GM18520 (cell line): ENCODE results near the gene PAEP.

Experiments used
- ATAC-seq: cut with Tn5 transposase; IDR thresholded peaks from one replicate; pipeline ENCODE4 v1.9.1; 2021; ENCODE audit not compliant: unreplicated experiment

Gene PAEP

DNA sequence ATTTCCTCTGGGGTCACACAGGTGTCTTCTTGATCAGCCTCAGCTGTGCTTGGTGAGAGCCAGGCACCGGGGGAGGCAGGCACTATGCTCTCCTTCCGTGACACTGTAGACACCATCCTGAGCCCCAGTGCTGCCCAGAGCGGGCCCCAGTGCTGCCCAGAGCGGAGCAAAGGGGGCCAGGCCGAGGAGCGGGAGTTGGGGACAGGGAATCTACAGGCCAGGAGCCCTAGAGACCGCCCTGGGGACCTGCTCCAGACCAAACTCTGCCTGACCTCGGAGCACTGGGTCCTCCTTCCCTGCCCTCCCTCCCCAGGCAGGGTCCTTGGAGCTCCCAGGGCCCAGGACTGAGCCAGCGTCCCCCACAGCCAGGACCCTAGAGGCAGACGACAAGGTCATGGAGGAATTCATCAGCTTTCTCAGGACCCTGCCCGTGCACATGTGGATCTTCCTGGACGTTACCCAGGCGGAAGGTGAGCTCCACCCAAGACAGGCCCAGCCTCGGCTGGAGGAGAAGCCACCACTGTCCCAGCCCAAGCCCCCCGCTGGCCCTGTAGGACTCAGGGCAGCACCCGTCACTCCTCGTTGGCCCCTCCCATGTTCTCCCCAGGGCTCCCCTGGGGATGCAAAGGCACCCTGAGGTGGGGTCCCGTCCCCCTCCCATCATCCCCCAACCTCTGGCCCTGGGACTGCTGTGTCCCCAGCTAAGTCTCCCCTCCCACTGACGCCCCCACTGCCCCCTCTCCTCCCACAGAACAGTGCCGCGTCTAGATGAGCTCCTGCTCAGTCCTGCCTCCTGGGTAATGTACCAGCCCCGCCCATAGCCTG is 30.2 kb downstream of the PAEP start:
- no peak for ATAC-seq

DNA sequence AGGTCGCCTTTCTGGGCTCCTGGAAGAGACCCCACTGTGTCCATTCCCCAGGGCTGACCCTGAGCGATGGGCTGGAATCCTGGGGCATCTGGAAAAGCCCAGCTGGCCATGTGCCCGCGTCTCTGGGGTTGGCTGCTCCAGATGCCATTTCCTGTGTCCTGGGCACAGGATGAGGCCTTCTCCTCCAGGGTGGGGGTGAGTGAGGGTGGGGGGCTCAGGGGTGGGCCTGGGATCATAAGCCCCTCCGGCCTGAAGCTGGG is 30.7 kb downstream of the PAEP start:
- no peak for ATAC-seq

DNA sequence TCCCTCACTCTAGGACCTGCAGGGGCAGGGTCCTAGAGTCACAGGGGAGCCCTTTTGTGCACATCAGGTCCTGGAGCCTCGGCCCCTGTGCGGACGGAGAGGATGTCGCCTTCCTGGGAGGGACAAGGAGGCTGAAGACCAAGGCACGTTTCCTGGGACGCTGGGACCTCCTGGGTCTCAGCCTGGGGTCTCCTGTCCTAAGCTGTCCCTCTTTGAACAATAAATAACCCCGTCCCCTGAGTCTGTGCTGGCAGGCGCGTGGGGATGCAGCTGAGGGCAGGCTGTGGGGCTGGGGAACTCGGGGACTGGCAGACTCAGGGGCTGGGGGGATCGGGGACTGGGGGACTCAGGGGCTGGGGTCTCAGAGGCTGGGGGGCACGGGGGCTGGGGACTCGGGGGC is 31.1 kb downstream of the PAEP start:
- no peak for ATAC-seq

DNA sequence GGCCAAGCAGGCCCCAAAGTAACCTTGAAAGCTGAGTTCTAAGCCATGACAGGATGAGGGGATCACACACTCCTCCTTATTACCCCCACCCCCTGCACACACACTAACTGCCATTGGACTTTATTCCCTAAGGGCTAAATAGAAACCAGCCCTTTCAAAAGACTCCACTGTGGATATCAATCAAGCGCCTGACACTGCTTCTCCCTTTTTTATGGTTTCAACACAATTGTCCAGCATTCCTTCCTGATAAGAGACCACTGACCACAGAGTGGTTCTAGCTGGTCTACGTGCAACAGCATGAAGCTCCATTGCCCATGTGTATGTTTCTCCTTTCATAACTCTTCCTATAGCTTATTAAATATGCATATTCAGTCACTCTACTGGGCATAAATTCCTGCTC is 34.7 kb downstream of the PAEP start:
- ATAC-seq = no peak

DNA sequence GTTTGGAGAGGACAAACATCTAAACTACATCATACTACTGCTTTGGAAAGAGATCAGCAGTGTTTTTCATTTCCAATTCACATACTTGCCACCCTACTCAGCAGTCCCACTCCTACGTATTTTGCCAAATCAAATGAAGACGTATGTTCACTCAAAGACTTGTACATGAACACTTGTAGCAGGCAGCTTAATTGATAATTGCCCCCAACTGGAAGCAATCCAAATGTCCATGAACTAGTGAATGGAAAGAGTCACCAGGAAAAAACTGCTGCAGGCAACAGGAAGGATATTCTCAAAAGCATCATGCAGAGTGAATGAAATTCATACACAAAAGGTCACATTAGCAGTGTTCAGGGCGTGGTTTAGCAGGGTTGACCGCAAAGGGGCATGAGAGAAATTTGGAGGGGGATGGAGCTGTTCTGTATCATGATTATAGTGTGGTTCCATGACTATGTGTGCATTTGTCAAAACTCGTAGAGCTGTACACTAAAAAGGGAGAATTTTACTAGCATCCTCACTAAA is 38.8 kb downstream of the PAEP start:
- ATAC-seq = no peak

DNA sequence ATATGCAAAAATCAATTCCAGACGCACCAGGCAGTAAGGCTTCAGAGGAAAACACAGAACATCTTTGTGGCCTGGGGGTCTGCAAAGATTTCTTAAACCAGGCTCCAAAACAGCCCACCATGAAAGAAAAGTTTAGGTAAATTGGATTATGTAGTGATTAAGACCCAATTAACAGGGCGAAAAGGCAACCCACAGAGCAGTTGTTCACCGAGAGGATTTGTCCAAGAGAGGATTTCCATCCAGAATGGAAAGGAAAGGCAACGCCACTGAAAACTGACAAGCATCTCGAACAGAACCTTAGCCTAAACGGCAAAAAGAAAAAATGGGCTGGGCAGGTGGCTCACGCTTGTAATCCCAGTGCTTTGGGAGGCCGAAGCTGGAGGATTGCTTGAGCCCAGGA is 40.4 kb downstream of the PAEP start:
- no peak for ATAC-seq

DNA sequence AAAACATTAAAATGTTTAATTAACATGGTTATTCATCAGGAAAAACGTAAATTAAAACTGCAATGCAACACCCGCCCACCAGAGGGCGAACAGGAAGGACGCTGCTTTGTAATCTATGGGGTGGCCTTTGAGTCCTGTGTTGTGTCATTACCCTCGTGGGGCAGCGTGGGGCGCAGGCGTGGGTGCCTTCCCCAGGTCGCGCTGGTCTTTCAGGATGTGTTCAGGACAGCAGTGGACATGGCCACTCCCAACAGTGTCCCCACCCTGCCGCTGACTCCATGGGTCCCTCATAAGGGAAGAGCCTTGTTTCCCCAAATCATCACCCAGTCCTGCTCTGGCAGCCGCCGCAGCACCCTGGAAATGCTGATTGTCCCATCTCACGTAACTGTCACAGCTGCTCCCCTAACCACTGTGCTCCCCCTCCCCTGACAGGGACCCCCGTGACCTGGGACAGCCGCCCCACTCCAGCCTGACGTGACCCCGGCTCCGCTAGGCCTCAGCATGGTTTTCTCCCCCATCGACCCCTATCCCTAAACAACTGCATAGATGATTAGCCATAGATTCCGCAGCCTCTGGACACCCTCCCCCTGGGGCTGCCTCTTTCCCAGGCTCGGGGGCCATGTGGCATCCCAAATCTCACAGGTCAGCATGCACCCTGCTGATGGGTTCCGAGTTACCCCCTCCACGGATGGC is 41.4 kb downstream of the PAEP start:
- ATAC-seq = no peak

DNA sequence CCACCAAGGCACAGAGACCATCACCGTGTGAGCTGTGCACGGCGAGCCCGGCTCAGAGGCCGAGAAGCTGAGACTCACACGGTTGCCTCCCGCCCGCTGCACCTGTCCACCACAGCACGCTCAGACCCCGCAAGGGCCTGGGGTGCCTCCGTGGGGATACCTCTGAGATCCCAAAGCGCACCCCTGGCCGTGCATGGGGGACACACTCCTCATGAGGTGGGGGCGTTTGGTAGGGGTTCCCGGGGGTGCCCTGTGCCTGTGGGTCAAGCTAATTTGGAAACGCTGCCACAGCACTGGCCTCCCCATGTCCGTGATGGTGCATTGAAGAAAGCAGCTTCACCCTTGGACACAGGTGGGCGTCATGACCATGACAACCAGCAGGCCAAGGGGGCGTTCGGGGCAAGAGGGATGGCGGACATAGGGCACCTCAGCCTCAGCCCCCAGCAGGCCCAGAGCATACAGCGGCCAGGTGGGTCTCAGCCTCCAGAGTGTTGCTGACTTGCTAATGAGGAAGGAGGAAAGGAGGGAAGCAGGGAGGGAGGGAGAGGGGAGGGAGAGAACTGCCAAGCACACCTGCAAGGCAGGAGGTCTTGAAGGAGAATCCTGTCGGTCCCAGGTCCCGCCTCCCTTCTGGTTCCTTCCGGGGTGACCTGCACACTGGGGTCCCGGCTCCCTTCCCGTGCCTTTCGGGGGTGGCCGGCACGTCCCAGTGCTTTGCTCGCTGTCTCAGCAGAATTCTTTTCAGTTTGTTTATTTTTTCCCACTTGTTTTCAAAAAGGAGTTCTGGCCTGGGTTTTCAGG is 43.1 kb downstream of the PAEP start:
- ATAC-seq = no peak

DNA sequence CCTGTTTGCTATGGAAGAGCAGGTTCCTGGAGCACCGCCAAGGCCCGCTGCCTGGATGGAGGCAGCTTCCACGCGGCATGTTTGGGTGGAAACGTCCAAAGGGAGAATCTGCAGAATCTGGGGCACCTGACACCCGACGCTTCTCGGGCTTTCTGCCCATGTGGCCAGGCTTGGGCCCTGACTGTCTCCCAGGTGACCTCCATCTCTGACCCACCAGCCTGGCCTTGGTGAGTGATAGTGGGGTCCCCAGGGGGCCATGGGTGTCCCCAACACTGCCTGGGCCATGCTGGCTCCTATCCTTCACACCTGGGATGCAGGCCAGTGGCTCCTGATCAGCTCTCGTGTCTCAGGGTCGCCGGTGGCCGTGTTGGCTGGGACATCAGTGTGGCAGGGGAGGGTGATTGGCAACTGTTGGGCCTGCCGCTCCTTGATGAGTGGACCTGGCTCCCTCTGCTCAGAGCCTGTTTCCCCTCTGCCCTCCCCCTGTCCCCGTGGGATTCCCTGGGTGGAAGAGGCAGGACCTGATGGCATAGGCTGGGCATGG is 43.8 kb downstream of the PAEP start:
- ATAC-seq = no peak

DNA sequence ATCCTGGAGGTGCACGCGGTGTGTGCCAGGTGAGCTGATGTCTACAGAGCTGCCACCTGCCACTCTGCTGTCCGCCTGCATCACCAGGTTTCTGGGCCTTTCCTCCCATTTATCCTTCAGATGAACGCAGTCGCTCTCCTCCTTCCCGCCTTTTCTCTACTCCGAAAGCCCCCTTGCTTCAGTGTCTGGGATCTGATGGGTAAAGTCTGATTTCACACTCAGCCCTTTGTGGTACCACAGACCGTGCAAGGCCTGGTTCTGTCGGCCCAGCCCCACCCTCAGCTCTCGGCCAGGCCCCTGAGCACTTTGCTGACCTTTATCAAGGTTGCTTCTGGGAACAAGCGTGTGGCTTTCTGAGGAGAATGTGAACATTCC is 45.3 kb downstream of the PAEP start:
- no peak for ATAC-seq

DNA sequence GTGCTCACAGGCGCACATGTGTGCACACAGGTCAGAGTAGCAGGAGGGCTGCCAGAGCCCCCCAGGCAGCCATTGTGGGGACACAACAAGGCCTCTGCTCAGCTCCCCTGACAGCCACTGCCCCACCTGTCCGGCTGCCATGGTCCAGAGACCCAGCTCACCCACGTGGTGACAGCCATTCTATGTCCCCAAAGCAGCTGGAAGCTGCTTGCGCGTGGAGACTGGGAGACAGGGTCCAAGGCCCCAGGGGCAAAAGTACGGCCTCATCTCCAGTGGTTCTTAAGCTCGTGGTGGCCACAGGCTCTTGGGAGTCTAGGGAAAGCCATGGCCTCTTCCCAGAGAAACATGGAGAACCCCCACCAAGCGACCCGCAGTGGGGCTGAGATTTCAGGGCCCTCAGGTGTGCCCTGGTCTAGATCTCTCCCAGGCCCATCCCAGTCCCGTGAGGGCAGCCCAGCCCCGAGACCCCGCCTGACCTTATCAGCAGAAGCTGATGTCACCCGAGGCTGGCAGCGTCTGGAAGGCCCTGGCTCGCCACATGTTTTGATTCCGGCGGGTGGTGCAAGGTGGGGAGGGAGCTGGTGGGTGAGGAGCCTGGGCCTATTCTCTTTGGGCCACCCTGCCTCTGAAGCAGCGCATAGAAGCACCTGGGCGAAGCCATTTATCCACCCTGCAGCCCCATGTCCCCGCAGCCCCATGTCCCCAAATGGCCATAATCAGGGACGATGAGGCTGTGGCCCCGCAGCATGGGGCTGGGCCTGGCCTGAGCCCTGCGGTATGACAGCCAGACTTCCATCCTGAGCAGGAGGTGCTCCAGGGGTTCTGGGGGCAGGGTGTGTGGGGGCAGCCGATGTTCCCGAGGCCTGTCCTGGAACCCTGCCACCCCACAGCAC is 46.1 kb downstream of the PAEP start:
- no peak for ATAC-seq

DNA sequence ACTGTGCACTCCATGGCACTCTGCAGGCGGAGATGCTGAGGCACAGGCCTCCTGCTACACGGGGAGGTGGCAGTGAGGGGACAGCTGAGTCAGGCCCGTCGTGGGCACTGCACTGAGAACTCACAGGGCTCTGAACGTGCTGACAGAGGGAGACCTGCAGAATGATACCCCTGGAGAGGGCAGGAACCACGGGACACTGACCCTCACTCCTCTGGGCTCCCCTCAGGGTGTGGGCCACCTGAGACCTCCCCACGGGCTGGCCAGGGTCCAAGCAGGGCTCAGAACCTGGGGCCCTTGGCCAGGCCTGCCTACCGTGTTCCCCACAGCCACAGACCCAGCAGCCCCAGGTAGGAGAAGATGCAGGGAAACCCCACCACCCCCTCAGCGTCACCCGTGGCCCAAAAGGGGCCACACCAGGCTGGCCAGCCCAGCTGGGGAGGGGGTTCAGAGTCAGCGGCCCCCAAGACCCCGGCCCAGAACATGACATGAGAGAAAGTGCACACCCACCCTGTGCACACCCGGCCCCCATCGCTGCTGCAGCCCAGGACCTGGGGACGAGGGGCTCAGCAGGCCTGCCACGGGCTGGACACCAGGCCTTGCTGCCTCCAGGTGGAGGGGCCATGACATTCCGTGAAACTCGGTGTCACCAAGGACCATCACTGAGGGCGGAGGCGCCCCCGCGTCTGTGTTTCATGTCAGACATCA is 46.9 kb downstream of the PAEP start:
- no peak for ATAC-seq

DNA sequence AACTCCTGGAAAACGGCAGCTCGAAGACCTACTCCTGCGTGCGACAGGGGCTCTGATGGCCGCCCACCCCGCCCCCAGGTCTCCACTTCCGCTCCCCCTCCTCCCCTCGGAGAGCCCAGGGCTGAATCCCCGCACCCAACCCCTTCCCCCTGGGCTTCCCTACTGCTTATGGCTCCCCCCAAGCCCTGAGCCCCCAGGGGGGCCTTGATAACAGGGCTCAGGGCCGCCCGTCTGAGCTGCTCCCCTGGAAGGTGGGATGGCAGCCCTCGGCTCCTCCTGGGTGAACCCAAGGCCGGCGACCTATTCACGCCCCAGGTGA is 47.4 kb downstream of the PAEP start:
- ATAC-seq = no peak

DNA sequence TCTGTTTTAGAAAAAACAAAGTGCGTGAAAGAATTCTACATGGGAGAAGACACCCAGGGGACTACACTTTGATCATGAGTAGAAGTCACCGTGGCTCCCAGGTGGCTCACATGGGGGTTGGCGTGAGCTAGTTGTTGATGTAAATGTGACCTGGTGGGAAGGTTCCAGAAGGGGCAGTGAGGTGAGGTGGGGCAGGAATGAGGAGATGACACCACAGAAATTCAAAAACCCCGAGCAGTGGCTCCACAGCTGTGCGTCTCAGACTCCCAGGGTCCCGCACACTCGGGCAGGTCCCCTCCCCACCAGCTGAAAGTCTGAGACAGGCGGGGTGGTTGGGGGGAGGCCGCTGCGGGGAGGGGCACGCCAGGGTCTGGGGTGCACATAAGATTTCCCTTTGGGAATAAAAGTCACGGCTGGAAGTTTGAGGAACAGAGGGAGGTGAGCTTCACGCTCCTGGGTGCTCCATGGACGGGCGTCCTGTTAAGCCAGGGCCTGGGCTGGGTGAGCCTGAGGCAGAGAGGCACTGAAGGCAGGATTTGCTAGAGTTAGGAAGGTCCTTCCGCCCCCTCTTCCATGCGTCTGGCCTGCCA is 47.9 kb downstream of the PAEP start:
- ATAC-seq = no peak

DNA sequence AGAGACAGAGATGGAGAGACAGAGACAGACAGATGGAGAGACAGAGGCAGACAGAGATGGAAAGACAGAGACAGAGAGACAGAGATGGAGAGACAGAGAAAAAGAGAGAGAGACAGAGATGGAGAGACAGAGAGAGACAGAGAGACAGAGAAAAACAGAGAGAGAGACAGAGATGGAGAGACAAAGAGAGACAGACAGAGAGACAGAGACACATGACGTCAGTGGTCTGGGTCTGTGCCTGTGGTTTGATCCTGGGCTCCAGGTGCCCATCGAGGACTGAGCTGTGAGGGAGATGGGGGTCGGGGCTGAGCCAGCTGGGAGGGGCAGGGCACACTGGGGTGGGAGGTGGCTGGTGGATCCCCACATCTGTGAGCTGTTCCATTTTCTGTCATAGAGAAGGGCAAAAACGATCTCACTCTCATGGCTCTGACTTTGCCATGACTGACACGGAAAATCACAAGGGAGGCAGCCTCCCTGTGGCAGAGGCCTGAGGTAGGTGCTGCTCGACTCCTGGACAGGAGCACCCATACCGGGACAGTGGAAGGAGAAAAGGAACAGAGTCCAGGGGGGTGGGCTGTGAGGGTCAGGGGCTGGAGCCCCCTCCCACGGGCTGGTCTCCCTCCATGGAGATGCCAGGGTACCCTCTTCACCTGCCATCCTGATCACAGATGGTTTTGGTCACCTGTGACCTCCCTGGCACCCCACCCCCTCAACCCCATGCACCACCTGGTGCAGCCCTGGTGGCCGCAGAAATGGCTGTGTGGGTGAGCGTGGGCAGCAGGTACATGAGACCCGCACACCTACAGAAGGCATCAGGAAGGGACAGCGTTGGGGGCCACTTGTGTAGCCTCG is 49.0 kb downstream of the PAEP start:
- no peak for ATAC-seq

DNA sequence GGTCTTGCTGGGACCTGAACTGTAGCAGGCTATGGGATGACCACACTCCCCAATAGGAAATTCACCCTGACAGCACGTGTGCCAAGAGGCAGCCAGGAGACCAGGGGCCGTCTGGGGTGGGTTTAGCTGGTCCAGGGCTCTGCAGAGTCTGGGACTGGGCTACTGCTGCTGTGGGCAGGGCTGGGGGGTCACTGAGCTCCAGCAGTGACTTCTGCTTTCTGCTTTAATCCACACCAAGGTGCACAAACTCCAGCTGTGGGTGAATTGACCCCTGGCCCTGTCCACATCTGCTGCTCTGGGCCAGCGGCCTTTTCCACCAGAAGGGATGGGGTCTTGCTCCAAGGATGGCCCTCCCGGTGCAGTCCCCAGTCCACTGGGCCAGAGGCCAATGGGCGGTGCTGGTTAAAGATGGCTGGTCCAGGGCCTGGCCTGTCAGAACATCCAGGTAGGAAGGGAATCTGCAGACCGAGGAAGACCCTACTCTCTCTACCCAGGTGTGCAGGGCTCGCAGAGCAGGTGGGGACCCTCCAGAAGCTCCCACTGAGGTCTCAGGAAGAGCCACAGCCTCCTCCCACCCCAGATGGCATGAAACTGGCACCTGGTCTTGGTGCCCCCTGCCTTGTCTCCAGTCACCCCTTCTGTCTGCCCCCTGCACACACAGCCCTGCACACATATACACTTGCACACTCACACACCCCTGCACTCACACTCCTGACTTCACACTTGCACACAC is 49.8 kb downstream of the PAEP start:
- no peak for ATAC-seq

DNA sequence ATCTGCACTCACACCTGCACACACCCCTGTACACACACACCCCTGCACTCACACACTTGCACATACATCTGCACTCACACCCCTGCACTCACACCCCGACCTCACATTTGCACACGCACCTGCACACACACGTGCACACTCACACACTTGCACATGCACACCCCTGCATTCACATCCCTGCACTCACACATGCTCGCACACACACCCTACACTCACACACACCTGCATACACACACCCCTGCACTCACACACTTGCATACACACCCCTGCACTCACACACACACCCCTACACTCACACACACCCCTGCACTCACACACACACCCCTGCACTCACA is 50.3 kb downstream of the PAEP start:
- ATAC-seq = no peak

DNA sequence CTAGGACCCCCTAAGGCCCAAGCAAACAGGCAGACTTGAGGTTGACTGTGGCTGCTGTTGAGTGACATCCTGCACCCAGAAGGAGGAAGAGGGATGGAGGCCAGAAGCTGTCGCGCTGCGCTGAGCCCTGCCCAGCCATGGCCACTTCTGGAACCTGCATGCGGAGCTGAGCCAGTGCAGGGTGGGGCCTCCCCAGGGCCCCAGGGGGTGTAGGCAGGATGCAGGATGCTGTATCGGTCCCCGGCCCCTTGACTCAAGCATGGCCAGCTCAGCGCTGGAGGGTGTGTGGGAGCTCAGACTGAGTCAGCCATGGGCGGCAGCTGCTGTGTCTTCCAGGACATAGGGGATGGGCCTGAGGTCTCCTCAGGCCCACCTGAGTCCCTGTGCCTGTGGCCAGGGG is 50.9 kb downstream of the PAEP start:
- no peak for ATAC-seq
